Thymus (tissue), 11 donors: ENCODE measurements around the gene SH2D1B. TPM values are rescaled to one million over a fixed set of nuclear protein-coding genes. Genes with fewer than 3 reads are reported as not detected.

Experiments used
- DNase-seq, 9 donors: peaks; one replicate each; pipeline ENCODE4 v3.0.0-alpha.2; 2013; ENCODE audit warnings: low spot score in 9 of 9, low read depth in 6 of 9, missing footprints in 1 of 9
- H3K27ac ChIP-seq, 2 donors: one replicate each; pipeline ENCODE4 v1.5.1; 2013; ENCODE audit warnings: control low read depth in 1 of 2, low read depth in 1 of 2, low read length in 1 of 2, mild to moderate bottlenecking in 1 of 2, moderate library complexity in 1 of 2
- H3K27me3 ChIP-seq, 2 donors: one replicate each; pipeline ENCODE4 v1.5.1; 2013; ENCODE audit warnings: low read length in 1 of 2; ENCODE audit not compliant: control insufficient read depth in 2 of 2, insufficient read depth in 1 of 2
- H3K36me3 ChIP-seq, 2 donors: one replicate each; pipeline ENCODE4 v1.5.1; 2013; ENCODE audit warnings: low read length in 1 of 2, mild to moderate bottlenecking in 1 of 2, moderate library complexity in 1 of 2; ENCODE audit not compliant: control insufficient read depth in 2 of 2, insufficient read depth in 2 of 2
- H3K4me1 ChIP-seq, 2 donors: one replicate each; pipeline ENCODE4 v1.5.1; 2013; ENCODE audit warnings: low read length in 2 of 2; ENCODE audit not compliant: control insufficient read depth in 2 of 2, insufficient read depth in 2 of 2
- H3K4me3 ChIP-seq, 2 donors: one replicate each; pipeline ENCODE4 v1.5.1; 2013; ENCODE audit warnings: low read length in 2 of 2, control low read depth in 1 of 2, mild to moderate bottlenecking in 1 of 2
- H3K9me3 ChIP-seq, 2 donors: one replicate each; pipeline ENCODE4 v1.5.1; 2013; ENCODE audit warnings: low read length in 1 of 2, mild to moderate bottlenecking in 1 of 2; ENCODE audit not compliant: control insufficient read depth in 2 of 2, insufficient read depth in 1 of 2
- WGBS: extraction: QIAGEN DNeasy Blood & Tissue Kit; methylation state at CpG from one replicate; pipeline ENCODE4 v1.1.7; 2013; 5-methylcytosine and 5-hydroxymethylcytosine counted together
- polyA plus RNA-seq: library from polyadenylated mRNA; stranded (reverse); fragments of 200-250 nt; gene quantifications from one replicate; pipeline ENCODE4 v1.2.3, GENCODE V29; 2013
- total RNA-seq: library from RNA; stranded (reverse); fragments of 120-200 nt; gene quantifications from one replicate; pipeline ENCODE4 v1.2.4, GENCODE V29; 2013
- donor health status: healthy.

The SH2D1B gene
- total and polyA plus RNA-seq, 2 donors = 0.27 to 0.47 TPM

DNA sequence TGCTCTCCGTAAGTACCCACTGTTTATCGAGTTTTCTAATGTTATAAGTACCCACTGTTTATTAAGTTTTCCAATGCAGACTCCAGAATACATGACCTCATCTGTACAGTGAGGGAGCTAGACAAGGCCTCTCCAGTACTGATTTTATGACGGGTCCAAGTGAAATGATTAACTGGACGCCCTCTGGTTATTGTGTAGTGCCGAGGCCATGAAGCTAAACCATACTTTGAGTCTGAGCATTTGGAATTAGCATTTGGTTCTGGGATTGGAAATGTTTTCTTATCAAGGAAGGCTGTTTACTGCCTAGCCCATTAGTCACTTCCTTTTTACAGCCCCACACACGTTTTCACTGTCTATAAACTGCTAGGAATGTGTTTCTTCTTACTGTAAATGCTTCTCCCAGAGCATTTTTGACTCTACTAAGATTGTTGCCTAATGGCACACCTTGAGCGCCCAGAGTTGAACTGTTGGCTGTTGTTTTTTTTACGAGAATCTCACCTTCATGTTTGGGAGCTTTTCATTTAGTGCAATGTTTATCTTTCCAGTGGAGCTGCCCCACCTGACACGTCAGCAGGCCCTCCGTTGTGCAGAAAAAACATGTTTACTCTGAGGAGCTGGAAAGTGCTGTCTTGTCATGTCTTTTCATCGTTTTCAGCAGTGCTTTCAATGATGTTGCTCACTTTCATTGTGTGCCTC, 62.2 kb downstream of the SH2D1B start:
- Histone ChIP-seq H3K9me3 (no peaks in the 10 kb centered on the region), H3K36me3 (no peaks in the 10 kb centered on the region), H3K27me3 (no peaks in the 10 kb centered on the region), H3K4me3 (no peak overlapping the region), H3K27ac (no peak overlapping the region), H3K4me1 (no peaks in the 10 kb centered on the region)
- WGBS = 76% methylated on average over 11 of the region's 11 CpGs
- DNase-seq = no peak

- Histone ChIP-seq H3K4me3 (no peak overlapping the region), H3K27me3 (no peaks in the 10 kb centered on the region), H3K36me3 (no peaks in the 10 kb centered on the region), H3K9me3 (no peaks in the 10 kb centered on the region), H3K4me1 (no peaks in the 10 kb centered on the region), H3K27ac (no peak overlapping the region)
- WGBS = 67% methylated on average over 3 of the region's 3 CpGs
- DNase-seq = no peak
These were observed 64.7 kb downstream of the SH2D1B start for GRCh38 chr1:162347281-162347680.

Other genes starting within 250 kb of the SH2D1B start
- not detected for gene SPATA46, start 35.3 kb downstream of the SH2D1B start, total RNA-seq
- gene SPATA46, start 35.3 kb downstream of the SH2D1B start, polyA plus RNA-seq = not detected
- gene C1orf226, start 30.4 kb downstream of the SH2D1B start, total RNA-seq = 0.14 TPM
- 1.1 TPM for gene C1orf226, start 30.4 kb downstream of the SH2D1B start, polyA plus RNA-seq
- 29.7 TPM for gene UHMK1, start 85.7 kb upstream of the SH2D1B start, total RNA-seq
- 26.8 TPM for gene UHMK1, start 85.7 kb upstream of the SH2D1B start, polyA plus RNA-seq
- 21.9 TPM for gene UAP1, start 149.6 kb upstream of the SH2D1B start, total RNA-seq
- 56.3 TPM for gene UAP1, start 149.6 kb upstream of the SH2D1B start, polyA plus RNA-seq
- 2.4 TPM for gene DDR2, start 220.3 kb upstream of the SH2D1B start, total RNA-seq
- 2.1 TPM for gene DDR2, start 220.3 kb upstream of the SH2D1B start, polyA plus RNA-seq